Measurements from ENCODE around the gene SCRN2.

Gene SCRN2

GRCh38 chr17:47883589-47884426 is 42.7 kb upstream of the SCRN2 start:
- H3K27ac Mint-ChIP-seq = peak overlapping the region; percentile 41 to 64 (median 50)
- H3K36me3 Mint-ChIP-seq (ENCODE audit: low read depth) = no peaks in the 10 kb centered on the region
- H3K9me3 Mint-ChIP-seq = no peaks in the 10 kb centered on the region
- peaks cover 46% of the 10 kb centered on the region for H3K27me3 Mint-ChIP-seq (ENCODE audit: low read depth)
- TF ChIP-seq CTCF (IDR thresholded peaks at IDR 0.05; ENCODE audit: unreplicated experiment in 3 of 3) = no peak
- H3K4me3 Mint-ChIP-seq = peak overlapping the region in 2 of 3 experiments; percentile 2 to 40
- peaks cover 34% of the 10 kb centered on the region for H3K4me1 Mint-ChIP-seq

GRCh38 chr17:47882695-47883588 is 41.9 kb upstream of the SCRN2 start:
- TF ChIP-seq CTCF (IDR thresholded peaks at IDR 0.05; ENCODE audit: unreplicated experiment in 3 of 3) = no peak
- no peak overlapping the region for H3K4me3 Mint-ChIP-seq
- H3K27ac Mint-ChIP-seq = peak overlapping the region; percentile 41 to 64 (median 50)
- no peaks in the 10 kb centered on the region for H3K9me3 Mint-ChIP-seq
- H3K36me3 Mint-ChIP-seq (ENCODE audit: low read depth) = no peaks in the 10 kb centered on the region
- H3K4me1 Mint-ChIP-seq = peaks cover 40% of the 10 kb centered on the region
- peaks cover 47% of the 10 kb centered on the region for H3K27me3 Mint-ChIP-seq (ENCODE audit: low read depth)

- peaks cover 53% of the 10 kb centered on the region for H3K27me3 Mint-ChIP-seq (ENCODE audit: low read depth)
- peaks cover 47% of the 10 kb centered on the region for H3K4me1 Mint-ChIP-seq
- H3K4me3 Mint-ChIP-seq = no peak overlapping the region
- no peaks in the 10 kb centered on the region for H3K9me3 Mint-ChIP-seq
- no peak for TF ChIP-seq CTCF (IDR thresholded peaks at IDR 0.05; ENCODE audit: unreplicated experiment in 3 of 3)
- no peaks in the 10 kb centered on the region for H3K36me3 Mint-ChIP-seq (ENCODE audit: low read depth)
- H3K27ac Mint-ChIP-seq = no peak overlapping the region
Observed at GRCh38 chr17:47882247-47882646, 41.2 kb upstream of the SCRN2 start.

GRCh38 chr17:47879776-47880454 is 38.8 kb upstream of the SCRN2 start:
- no peak for TF ChIP-seq CTCF (IDR thresholded peaks at IDR 0.05; ENCODE audit: unreplicated experiment in 3 of 3)
- Mint-ChIP-seq H3K27ac (no peak overlapping the region), H3K36me3 (ENCODE audit: low read depth) (no peaks in the 10 kb centered on the region), H3K27me3 (ENCODE audit: low read depth) (peaks cover 64% of the 10 kb centered on the region), H3K4me1 (peaks cover 51% of the 10 kb centered on the region), H3K9me3 (no peaks in the 10 kb centered on the region), H3K4me3 (no peak overlapping the region)

- peak overlapping the region in 1 of 3 experiments; percentile 50 for H3K27ac Mint-ChIP-seq
- peaks cover 66% of the 10 kb centered on the region for H3K27me3 Mint-ChIP-seq (ENCODE audit: low read depth)
- no peak for TF ChIP-seq CTCF (IDR thresholded peaks at IDR 0.05; ENCODE audit: unreplicated experiment in 3 of 3)
- H3K36me3 Mint-ChIP-seq (ENCODE audit: low read depth) = no peaks in the 10 kb centered on the region
- H3K4me1 Mint-ChIP-seq = peaks cover 49% of the 10 kb centered on the region
- no peaks in the 10 kb centered on the region for H3K9me3 Mint-ChIP-seq
- peak overlapping the region in 1 of 3 experiments; percentile 0 for H3K4me3 Mint-ChIP-seq
Observed at GRCh38 chr17:47879028-47879585, 38.0 kb upstream of the SCRN2 start.

Measured in nephron (organoid).